H9 (cell line): ENCODE results near the gene HSD11B1L. TPM values are rescaled to one million over a fixed set of nuclear protein-coding genes. Genes with fewer than 3 reads are reported as not detected.

Experiments used
- DNase-seq: peaks from one replicate; pipeline ENCODE4 v3.0.0-alpha.2; 2017
- H2AFZ ChIP-seq: one replicate; pipeline ENCODE4 v1.6.1; 2013; ENCODE audit warnings: mild to moderate bottlenecking, low read length, control low read depth, moderate library complexity
- H2AK5ac ChIP-seq: 2 replicates; pipeline ENCODE4 v1.6.1; 2013; ENCODE audit warnings: low read length, control low read depth, mixed read lengths; ENCODE audit not compliant: insufficient read length
- H2BK120ac ChIP-seq: one replicate; pipeline ENCODE4 v1.6.1; 2013; ENCODE audit warnings: low read depth, mild to moderate bottlenecking, low read length, control low read depth, inconsistent platforms; ENCODE audit not compliant: poor library complexity, severe bottlenecking
- H2BK12ac ChIP-seq: 2 replicates; pipeline ENCODE4 v1.6.1; 2013; ENCODE audit warnings: low read length, control low read depth, mixed read lengths, low read depth; ENCODE audit not compliant: insufficient read length
- H2BK15ac ChIP-seq: 2 replicates; pipeline ENCODE4 v1.6.1; 2013; ENCODE audit warnings: low read depth, low read length, control low read depth
- H2BK20ac ChIP-seq: one replicate; pipeline ENCODE4 v1.6.1; 2013; ENCODE audit warnings: low read depth, mild to moderate bottlenecking, low read length, control low read depth, inconsistent platforms; ENCODE audit not compliant: poor library complexity, severe bottlenecking
- H2BK5ac ChIP-seq: 2 replicates; pipeline ENCODE4 v1.6.1; 2013; ENCODE audit warnings: low read length, control low read depth, mixed read lengths; ENCODE audit not compliant: insufficient read length
- H3K14ac ChIP-seq: 2 replicates; pipeline ENCODE4 v1.6.1; 2013; ENCODE audit warnings: low read length, control low read depth; ENCODE audit not compliant: insufficient read depth
- H3K18ac ChIP-seq: 2 replicates; pipeline ENCODE4 v1.6.1; 2013; ENCODE audit warnings: low read depth, mild to moderate bottlenecking, mixed read lengths, low read length, control low read depth; ENCODE audit not compliant: insufficient read length
- H3K23ac ChIP-seq: 2 replicates; pipeline ENCODE4 v1.6.1; 2013; ENCODE audit warnings: low read length, control low read depth, mixed read lengths, low read depth; ENCODE audit not compliant: insufficient read length
- H3K23me2 ChIP-seq: 2 replicates; pipeline ENCODE4 v1.6.1; 2013; ENCODE audit warnings: low read depth, mild to moderate bottlenecking, mixed read lengths, low read length, control low read depth; ENCODE audit not compliant: insufficient read length, poor library complexity, severe bottlenecking
- H3K27ac ChIP-seq: 2 replicates; pipeline ENCODE4 v1.5.1; 2013; ENCODE audit warnings: low read length, control low read depth, mixed read lengths, low read depth; ENCODE audit not compliant: insufficient read length
- H3K27me3 ChIP-seq: 2 replicates; pipeline ENCODE4 v1.6.1; 2013; ENCODE audit warnings: low read length, control low read depth, inconsistent platforms; ENCODE audit not compliant: insufficient read depth
- H3K4ac ChIP-seq: 2 replicates; pipeline ENCODE4 v1.6.1; 2013; ENCODE audit warnings: low read depth, mild to moderate bottlenecking, control low read depth, inconsistent platforms, low read length, moderate library complexity
- H3K4me1 ChIP-seq: 2 replicates; pipeline ENCODE4 v1.6.1; 2013; ENCODE audit warnings: low read length, control low read depth, inconsistent platforms; ENCODE audit not compliant: insufficient read depth
- H3K4me2 ChIP-seq: 2 replicates; pipeline ENCODE4 v1.6.1; 2013; ENCODE audit warnings: low read length, control low read depth, mixed read lengths; ENCODE audit not compliant: insufficient read length, insufficient read depth
- H3K56ac ChIP-seq: 2 replicates; pipeline ENCODE4 v1.6.1; 2013; ENCODE audit warnings: low read depth, mild to moderate bottlenecking, mixed read lengths, low read length, control low read depth; ENCODE audit not compliant: insufficient read length
- H3K79me1 ChIP-seq: 2 replicates; pipeline ENCODE4 v1.6.1; 2013; ENCODE audit warnings: low read depth, mild to moderate bottlenecking, moderate library complexity, low read length, control low read depth, inconsistent platforms; ENCODE audit not compliant: insufficient read depth, poor library complexity, severe bottlenecking
- H3K79me2 ChIP-seq: 2 replicates; pipeline ENCODE4 v1.6.1; 2013; ENCODE audit warnings: low read length, control low read depth, inconsistent platforms; ENCODE audit not compliant: insufficient read depth
- H3K9ac ChIP-seq: 2 replicates; pipeline ENCODE4 v1.6.1; 2013; ENCODE audit warnings: low read length, control low read depth, mixed read lengths; ENCODE audit not compliant: insufficient read length; ENCODE audit errors: extremely low read depth
- H3K9me3 ChIP-seq: one replicate; pipeline ENCODE4 v1.6.1; 2013; ENCODE audit warnings: low read depth, low read length, inconsistent platforms; ENCODE audit not compliant: control insufficient read depth
- H3T11ph ChIP-seq: one replicate; pipeline ENCODE4 v1.6.1; 2013; ENCODE audit warnings: mild to moderate bottlenecking, low read length, control low read depth, inconsistent platforms
- H4K20me1 ChIP-seq: one replicate; pipeline ENCODE4 v1.6.1; 2013; ENCODE audit not compliant: control insufficient read depth, insufficient read length, insufficient read depth
- H4K5ac ChIP-seq: 2 replicates; pipeline ENCODE4 v1.6.1; 2013; ENCODE audit warnings: low read depth, mild to moderate bottlenecking, mixed read lengths, low read length, control low read depth; ENCODE audit not compliant: insufficient read length
- H4K8ac ChIP-seq: replicated peaks from 2 replicates; pipeline ENCODE4 v1.6.1; 2013; ENCODE audit warnings: low read length, control low read depth, mixed read lengths, low read depth; ENCODE audit not compliant: insufficient read length
- H4K91ac ChIP-seq: 2 replicates; pipeline ENCODE4 v1.6.1; 2013; ENCODE audit warnings: low read depth, mild to moderate bottlenecking, moderate library complexity, mixed read lengths, low read length, control low read depth; ENCODE audit not compliant: insufficient read length
- H3K27ac Mint-ChIP-seq, 3 experiments: 2 replicates in 2 of 3; 3 replicates in 1 of 3; pipeline ENCODE4 v1.8.0; 2020 to 2021; ENCODE audit warnings: mixed read lengths in 3 of 3, mild to moderate bottlenecking in 1 of 3, moderate library complexity in 1 of 3
- H3K27me3 Mint-ChIP-seq: 2 replicates; pipeline ENCODE4 v1.8.0; 2021; ENCODE audit warnings: low read depth, mild to moderate bottlenecking, moderate library complexity, mixed read lengths
- H3K36me3 Mint-ChIP-seq, 3 experiments: 2 replicates in 2 of 3; 3 replicates in 1 of 3; pipeline ENCODE4 v1.8.0; 2020 to 2021; ENCODE audit warnings: low read depth in 3 of 3, mixed read lengths in 3 of 3; ENCODE audit not compliant: insufficient read depth in 1 of 3
- H3K4me1 Mint-ChIP-seq, 2 experiments: 2 replicates each; pipeline ENCODE4 v1.8.0; 2020; ENCODE audit warnings: mixed read lengths in 2 of 2
- H3K4me3 Mint-ChIP-seq, 2 experiments: 2 replicates in 1 of 2; 3 replicates in 1 of 2; pipeline ENCODE4 v1.8.0; 2020 to 2021; ENCODE audit warnings: mild to moderate bottlenecking in 2 of 2, mixed read lengths in 2 of 2, moderate library complexity in 1 of 2
- H3K9me3 Mint-ChIP-seq, 2 experiments: 2 replicates in 1 of 2; 3 replicates in 1 of 2; pipeline ENCODE4 v1.8.0; 2020; ENCODE audit warnings: mild to moderate bottlenecking in 2 of 2, mixed read lengths in 2 of 2, moderate library complexity in 1 of 2
- CTCF ChIP-seq: fragments of 200-600 bp; sonication (generic); conservative IDR thresholded peaks from 3 replicates; pipeline ENCODE4 v1.8.0; 2021; ENCODE audit warnings: antibody characterized with exemption, mild to moderate bottlenecking
- WGBS: extraction: QIAGEN DNeasy Blood & Tissue Kit; methylation state at CpG from one replicate; pipeline ENCODE4 v1.1.7; 2013; ENCODE audit warnings: missing lambda C conversion rate, low lambda C conversion rate, mixed read lengths; ENCODE audit not compliant: insufficient read length; ENCODE audit errors: extremely low coverage; 5-methylcytosine and 5-hydroxymethylcytosine counted together
- total RNA-seq: library from RNA; stranded (reverse); gene quantifications from 2 replicates; pipeline ENCODE4 v1.2.1, GENCODE V29; 2021

The HSD11B1L gene
- total RNA-seq, 1 experiment from 2014 or later, result 9.3 TPM

DNA sequence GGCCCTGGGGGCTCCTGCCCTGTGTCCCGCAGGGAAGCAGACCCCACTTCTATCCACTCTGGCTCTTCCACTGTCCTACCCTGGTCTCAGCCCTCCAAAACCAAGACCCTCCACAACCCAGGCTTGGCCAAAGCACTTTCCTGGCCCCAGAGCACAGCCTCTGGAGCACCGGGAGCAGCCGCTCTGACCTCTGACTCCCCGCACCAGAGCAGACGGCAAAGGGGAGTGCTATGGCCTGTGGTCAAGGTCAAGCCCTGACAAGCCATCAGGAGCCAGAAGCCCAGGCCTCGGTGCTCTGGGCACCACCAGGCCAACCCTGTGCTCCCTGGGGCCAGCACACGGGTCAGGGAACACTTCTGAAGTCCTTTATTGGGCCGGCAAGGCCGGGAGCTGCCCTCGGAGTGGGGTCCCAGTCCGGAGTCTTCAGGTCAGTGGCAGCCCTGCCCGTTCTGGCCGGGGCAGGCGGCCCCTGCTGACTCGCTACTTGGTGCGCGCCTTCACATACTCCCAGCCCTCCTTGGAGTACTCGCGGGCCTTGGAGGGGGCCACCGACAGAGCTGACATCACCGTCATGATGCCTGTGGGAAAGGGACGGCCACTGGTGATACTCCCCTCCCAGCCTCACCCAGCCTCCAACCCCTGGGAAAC is 2.6 kb upstream of the HSD11B1L start:
- no peak overlapping the region for H2BK12ac ChIP-seq
- Mint-ChIP-seq H3K36me3 (peaks cover under 1 to 4% (median 4%) of the 10 kb centered on the region in 3 experiments; a peak in 5 of 7 replicates), H3K9me3 (peaks cover 0 to 2% of the 10 kb centered on the region in 2 experiments; a peak in 2 of 5 replicates), H3K4me1 (peaks cover 22 to 30% of the 10 kb centered on the region in 2 experiments), H3K27ac (no peak overlapping the region), H3K27me3 (peaks cover 9% of the 10 kb centered on the region), H3K4me3 (no peak overlapping the region; a peak in 1 of 5 replicates)
- H4K8ac ChIP-seq, result no peak overlapping the region
- no peak overlapping the region for H3K4ac ChIP-seq
- no peak for DNase-seq
- H3K18ac ChIP-seq, result no peak overlapping the region
- H3K27ac ChIP-seq, result no peak overlapping the region
- no peak overlapping the region for H3T11ph ChIP-seq
- H3K9ac ChIP-seq, result no peak overlapping the region
- H3K23me2 ChIP-seq, result peaks cover 14% of the 10 kb centered on the region
- H4K91ac ChIP-seq, result no peak overlapping the region
- no CpG with 5 or more reads among the region's 22 CpGs for WGBS
- H3K56ac ChIP-seq, result no peak overlapping the region
- H2BK120ac ChIP-seq, result no peak overlapping the region
- H4K20me1 ChIP-seq, result no peaks in the 10 kb centered on the region
- H3K23ac ChIP-seq, result no peak overlapping the region
- no peak overlapping the region for H4K5ac ChIP-seq
- no peak overlapping the region for H2AFZ ChIP-seq
- no peak overlapping the region for H2AK5ac ChIP-seq
- H2BK5ac ChIP-seq, result no peak overlapping the region
- no peak overlapping the region; the same call in 1 of the 2 replicates for H3K14ac ChIP-seq
- no peaks in the 10 kb centered on the region for H3K79me2 ChIP-seq
- H3K4me2 ChIP-seq, result no peak overlapping the region
- TF ChIP-seq CTCF, result no peak
- no peak overlapping the region for H2BK15ac ChIP-seq
- H3K4me1 ChIP-seq, result no peaks in the 10 kb centered on the region; the same call in 1 of the 2 replicates
- no peak overlapping the region for H2BK20ac ChIP-seq
- H3K27me3 ChIP-seq, result no peaks in the 10 kb centered on the region
- no peaks in the 10 kb centered on the region for H3K79me1 ChIP-seq
- H3K9me3 ChIP-seq, result no peaks in the 10 kb centered on the region
